ENCODE measurements around the gene MYO5C.

The MYO5C gene

GRCh38 chr15:52143873-52144272, 151.7 kb downstream of the MYO5C start:
- no peak for DNase-seq (ENCODE audit: low spot score)
